Caco-2 (cell line): ENCODE data around the gene TRAF4. TPM values are rescaled to one million over a fixed set of nuclear protein-coding genes. Genes with fewer than 3 reads are reported as not detected.

ENCODE experiments used
- BruUV-seq: library from RNA; stranded (reverse); fragments of 400-500 nt; replicated peaks from 2 replicates; lab custom pipeline; 2021; lab: Mats Ljungman, UMichigan
- CTCF ChIA-PET: fragments of 300-600 bp; sonication (Branson Sonifier 250); formaldehyde crosslinking; loops from one replicate; lab custom pipeline; 2022; ENCODE audit warnings: antibody characterized with exemption; lab: Charles Lee
- POLR2A ChIA-PET: fragments of 300-600 bp; sonication (Branson Sonifier 250); formaldehyde crosslinking; loops from one replicate; lab custom pipeline; 2022; ENCODE audit warnings: antibody characterized with exemption; lab: Charles Lee
- DNase-seq, 2 experiments: peaks; one replicate each; pipeline versions ENCODE4 v3.0.0 to v3.0.0-alpha.2; 2020 to 2022
- H3K27me3 ChIP-seq: replicated peaks from 2 replicates; pipeline ENCODE4 v1.6.0; 2011; ENCODE audit warnings: low read length; ENCODE audit not compliant: control insufficient read depth, insufficient read depth
- H3K36me3 ChIP-seq: 2 replicates; pipeline ENCODE4 v1.5.1; 2011; ENCODE audit warnings: low read length; ENCODE audit not compliant: control insufficient read depth, insufficient read depth
- H3K4me1 ChIP-seq: fragments of 250-450 bp; sonication (Bioruptor Pico); 2 replicates; pipeline ENCODE4 v1.5.1; 2020; ENCODE audit warnings: mild to moderate bottlenecking
- H3K4me3 ChIP-seq: 2 replicates; pipeline ENCODE4 v1.5.1; 2011; ENCODE audit warnings: low read depth, mild to moderate bottlenecking, control low read depth, low read length
- H3K9me3 ChIP-seq: fragments of 250-450 bp; sonication (Bioruptor Pico); 2 replicates; pipeline ENCODE4 v1.5.1; 2020; ENCODE audit warnings: mild to moderate bottlenecking, moderate library complexity
- H3K27ac Mint-ChIP-seq: one replicate; pipeline ENCODE4 v1.8.0; 2022; ENCODE audit warnings: mixed read lengths; ENCODE audit not compliant: unreplicated experiment
- H3K27me3 Mint-ChIP-seq: one replicate; pipeline ENCODE4 v1.8.0; 2022; ENCODE audit warnings: mixed read lengths; ENCODE audit not compliant: insufficient read depth, unreplicated experiment
- H3K36me3 Mint-ChIP-seq: one replicate; pipeline ENCODE4 v1.8.0; 2022; ENCODE audit warnings: mild to moderate bottlenecking, mixed read lengths; ENCODE audit not compliant: insufficient read depth, unreplicated experiment
- H3K4me1 Mint-ChIP-seq: one replicate; pipeline ENCODE4 v1.8.0; 2022; ENCODE audit warnings: low read depth, mixed read lengths; ENCODE audit not compliant: unreplicated experiment
- H3K4me3 Mint-ChIP-seq: one replicate; pipeline ENCODE4 v1.8.0; 2022; ENCODE audit warnings: mild to moderate bottlenecking, moderate library complexity, mixed read lengths; ENCODE audit not compliant: unreplicated experiment
- H3K9me3 Mint-ChIP-seq: one replicate; pipeline ENCODE4 v1.8.0; 2022; ENCODE audit warnings: mixed read lengths; ENCODE audit not compliant: unreplicated experiment
- intact Hi-C: fragments of 100-400 bp; cut with micrococcal nuclease; formaldehyde crosslinking; loops from one replicate; pipeline ENCODE4 v1.10.0; 2022; ENCODE audit not compliant: unreplicated experiment
- total RNA-seq: library from RNA; stranded (reverse); gene quantifications from 2 replicates; pipeline ENCODE4 v1.2.3, GENCODE V29; 2022
- TF ChIP-seq, protein P1 (sequence below), 2 experiments: fragments of 200-600 bp in 1 of 2; IDR thresholded peaks; 1 replicate in 1 of 2; 2 replicates in 1 of 2; pipeline versions ENCODE4 v1.5.1 to v1.8.0; 2011 to 2022; ENCODE audit warnings: antibody characterized with exemption in 1 of 2, control low read depth in 1 of 2, inconsistent platforms in 1 of 2, low read depth in 1 of 2, low read length in 1 of 2, mild to moderate bottlenecking in 1 of 2, moderate library complexity in 1 of 2; ENCODE audit not compliant: insufficient read depth in 1 of 2, severe bottlenecking in 1 of 2, unreplicated experiment in 1 of 2

Gene TRAF4
- total RNA-seq, 1 experiment from 2014 or later: 140 TPM

DNA sequence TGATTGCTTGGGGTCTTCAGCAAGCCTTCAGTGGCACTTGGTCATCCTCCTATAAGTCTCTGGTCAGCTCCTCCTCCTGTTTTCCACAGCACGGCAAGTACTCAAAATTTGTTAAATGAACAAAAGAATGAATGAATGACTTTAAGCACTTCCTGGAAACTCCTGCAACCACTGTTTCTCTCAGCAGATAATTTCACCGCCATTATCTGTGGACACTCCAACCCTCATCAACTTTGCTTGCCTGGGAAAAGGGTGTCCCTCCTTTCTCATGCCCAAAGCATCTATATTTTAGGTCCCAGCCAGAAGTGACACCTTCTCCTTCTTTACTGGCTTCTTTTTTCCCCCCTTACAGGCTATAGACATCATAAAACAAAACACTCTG, 36.5 kb upstream of the TRAF4 start:
- Mint-ChIP-seq H3K36me3 (peaks cover 63% of the 10 kb centered on the region), H3K27me3 (no peaks in the 10 kb centered on the region), H3K27ac (no peak overlapping the region), H3K9me3 (no peaks in the 10 kb centered on the region), H3K4me3 (no peak overlapping the region), H3K4me1 (peaks cover 1% of the 10 kb centered on the region)
- Histone ChIP-seq H3K4me1 (peaks cover 11% of the 10 kb centered on the region), H3K9me3 (no peaks in the 10 kb centered on the region), H3K36me3 (no peaks in the 10 kb centered on the region), H3K27me3 (no peaks in the 10 kb centered on the region), H3K4me3 (no peak overlapping the region)
- intact Hi-C loops: no loop called here
- ChIA-PET CTCF (no interaction called here), POLR2A (interaction anchor here (1.1 kb wide), 1 partner anchor 12 kb away, joined by 5 read pairs; the partner anchor contains the start of gene RPL23A)
- no TSS peak for BruUV-seq
- TF ChIP-seq, protein P1, sequence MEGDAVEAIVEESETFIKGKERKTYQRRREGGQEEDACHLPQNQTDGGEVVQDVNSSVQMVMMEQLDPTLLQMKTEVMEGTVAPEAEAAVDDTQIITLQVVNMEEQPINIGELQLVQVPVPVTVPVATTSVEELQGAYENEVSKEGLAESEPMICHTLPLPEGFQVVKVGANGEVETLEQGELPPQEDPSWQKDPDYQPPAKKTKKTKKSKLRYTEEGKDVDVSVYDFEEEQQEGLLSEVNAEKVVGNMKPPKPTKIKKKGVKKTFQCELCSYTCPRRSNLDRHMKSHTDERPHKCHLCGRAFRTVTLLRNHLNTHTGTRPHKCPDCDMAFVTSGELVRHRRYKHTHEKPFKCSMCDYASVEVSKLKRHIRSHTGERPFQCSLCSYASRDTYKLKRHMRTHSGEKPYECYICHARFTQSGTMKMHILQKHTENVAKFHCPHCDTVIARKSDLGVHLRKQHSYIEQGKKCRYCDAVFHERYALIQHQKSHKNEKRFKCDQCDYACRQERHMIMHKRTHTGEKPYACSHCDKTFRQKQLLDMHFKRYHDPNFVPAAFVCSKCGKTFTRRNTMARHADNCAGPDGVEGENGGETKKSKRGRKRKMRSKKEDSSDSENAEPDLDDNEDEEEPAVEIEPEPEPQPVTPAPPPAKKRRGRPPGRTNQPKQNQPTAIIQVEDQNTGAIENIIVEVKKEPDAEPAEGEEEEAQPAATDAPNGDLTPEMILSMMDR (IDR thresholded peaks at IDR 0.05; ENCODE audit: insufficient read depth in 1 of 2, low read depth in 1 of 2, low read length in 1 of 2, severe bottlenecking in 1 of 2, unreplicated experiment in 1 of 2): no peak
- no peak for DNase-seq

DNA sequence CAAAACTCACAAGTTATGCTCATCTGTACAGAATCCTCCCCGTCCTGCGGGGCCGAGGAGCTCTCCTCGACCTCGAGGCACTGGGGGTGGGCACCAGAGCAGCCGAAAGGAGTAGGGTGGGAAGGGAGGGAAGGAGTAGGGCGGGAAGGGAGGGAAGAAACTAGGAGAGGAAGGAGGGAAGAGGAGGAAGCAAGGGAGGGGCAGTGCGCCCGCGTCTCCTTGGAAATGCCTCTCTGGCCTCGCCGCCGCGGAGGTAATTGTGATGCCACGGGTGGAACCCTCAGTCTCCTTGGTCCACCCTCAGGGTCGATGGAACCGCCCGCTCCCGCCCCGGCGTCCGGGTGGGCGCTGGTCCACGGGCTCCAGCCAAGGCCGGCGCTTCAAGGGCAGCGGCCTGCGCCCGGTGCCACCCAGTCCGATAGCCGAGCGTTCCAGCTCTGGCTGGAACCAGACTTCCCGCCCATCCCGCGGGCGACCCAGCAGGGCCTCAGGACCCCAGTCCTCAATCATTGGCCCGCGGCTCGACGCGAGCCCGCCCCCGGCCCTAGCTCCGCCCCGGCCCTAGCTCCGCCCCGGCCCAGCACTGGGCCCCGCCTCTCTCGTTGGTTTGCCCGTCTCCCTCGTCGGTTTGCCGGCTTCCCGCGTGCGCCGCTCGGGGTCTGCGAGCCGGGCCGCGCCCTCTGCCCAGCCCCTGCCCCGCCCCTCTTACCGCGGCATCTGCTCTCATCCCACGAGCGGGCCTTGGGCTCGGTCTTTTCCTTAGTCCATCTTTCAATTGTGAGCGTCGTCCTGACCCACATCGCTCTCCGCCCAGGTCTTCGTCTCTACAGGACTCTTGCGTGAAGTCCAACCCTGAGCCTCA, 32.7 kb upstream of the TRAF4 start:
- Mint-ChIP-seq H3K9me3 (no peaks in the 10 kb centered on the region), H3K4me3 (peak overlapping the region; percentile 82), H3K27me3 (no peaks in the 10 kb centered on the region), H3K36me3 (peaks cover 35% of the 10 kb centered on the region), H3K27ac (peak overlapping the region; percentile 87), H3K4me1 (peaks cover 6% of the 10 kb centered on the region)
- Histone ChIP-seq H3K9me3 (no peaks in the 10 kb centered on the region), H3K4me1 (peaks cover 11% of the 10 kb centered on the region), H3K27me3 (no peaks in the 10 kb centered on the region), H3K36me3 (no peaks in the 10 kb centered on the region), H3K4me3 (peak overlapping the region; percentile 64)
- intact Hi-C loops: loop anchor here (1.0 kb wide), 2 partner anchors 8 to 13 kb away; partner anchors contain the start of gene RPL23A
- peak; percentile 95 to 98 for DNase-seq
- CTCF ChIA-PET: interaction anchor here (0.6 to 2.4 kb wide), 14 partner anchors 8 to 728 kb away, joined by 3 to 33 read pairs (median 6); partner anchors contain the start of genes NEK8, RPL23A and TLCD1
- TF ChIP-seq, protein P1 (IDR thresholded peaks at IDR 0.05; ENCODE audit: insufficient read depth in 1 of 2, low read depth in 1 of 2, low read length in 1 of 2, severe bottlenecking in 1 of 2, unreplicated experiment in 1 of 2): no peak
- no TSS peak for BruUV-seq
- POLR2A ChIA-PET: interaction anchor here (0.5 to 2.7 kb wide), 21 partner anchors 9 to 1576 kb away, joined by 3 to 213 read pairs (median 6); partner anchors contain the start of genes NEK8, PHF12, RPL23A and SDF2

DNA sequence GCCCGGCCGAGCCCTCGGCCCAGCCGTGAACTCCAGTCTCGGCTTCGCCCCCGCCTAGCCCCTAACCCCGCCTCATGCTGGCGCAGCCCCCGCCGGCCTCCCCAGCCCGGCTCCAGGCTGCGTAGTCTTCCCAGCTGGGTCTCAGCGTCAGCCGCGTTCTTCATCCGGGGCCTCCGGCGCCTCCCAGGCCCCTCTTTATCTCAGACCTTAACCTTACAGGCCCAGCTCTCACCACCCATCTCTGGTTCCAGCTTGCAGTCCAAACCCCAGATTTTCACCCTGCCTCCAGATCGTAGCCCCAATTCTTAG, 32.1 kb upstream of the TRAF4 start, which contains the start of gene PROCA1:
Gene PROCA1, minus strand, starts transcription at position 166 of the 309 bp plus-strand sequence. CDS start 228 bp downstream, outside the sequence.
- Mint-ChIP-seq H3K27me3 (no peaks in the 10 kb centered on the region), H3K36me3 (peaks cover 33% of the 10 kb centered on the region), H3K27ac (peak within 1 kb of the TSS; percentile 87), H3K4me1 (peaks cover 6% of the 10 kb centered on the region), H3K9me3 (no peaks in the 10 kb centered on the region), H3K4me3 (peak within 1 kb of the TSS; percentile 82)
- Histone ChIP-seq H3K4me3 (peak within 1 kb of the TSS; percentile 64), H3K36me3 (no peaks in the 10 kb centered on the region), H3K4me1 (peaks cover 11% of the 10 kb centered on the region), H3K27me3 (no peaks in the 10 kb centered on the region), H3K9me3 (no peaks in the 10 kb centered on the region)
- no TSS peak for BruUV-seq
- TF ChIP-seq, protein P1 (IDR thresholded peaks at IDR 0.05; ENCODE audit: insufficient read depth in 1 of 2, low read depth in 1 of 2, low read length in 1 of 2, severe bottlenecking in 1 of 2, unreplicated experiment in 1 of 2): no peak
- ChIA-PET CTCF (interaction anchor here (0.6 to 2.4 kb wide), 9 partner anchors 8 to 216 kb away, joined by 3 to 33 read pairs (median 8); partner anchors contain the start of genes NEK8, RPL23A and TLCD1), POLR2A (interaction anchor here (0.6 to 2.7 kb wide), 19 partner anchors 9 to 1575 kb away, joined by 3 to 213 read pairs (median 6); partner anchors contain the start of genes NEK8, PHF12, RPL23A and TLCD1)
- no peak for DNase-seq
- intact Hi-C loops: loop anchor here (1.0 kb wide), 2 partner anchors 8 to 13 kb away; partner anchors contain the start of gene RPL23A
